ENCODE measurements around the gene TOMM20.
A peak's percentile ranks its signal among the peaks of the same experiment; 100 is the strongest.
"Not testable (repeated sequence)": the region's sequence is repeated elsewhere in the genome, so short reads cannot be mapped to it uniquely, and the experiment has no call there.

The TOMM20 gene

GRCh38 chr1:235100194-235100772 lies 28.4 kb downstream of the TOMM20 start:
- no peak for FAIRE-seq

- no peak for FAIRE-seq
Measured at GRCh38 chr1:235098991-235099390, 29.6 kb downstream of the TOMM20 start.

GRCh38 chr1:235098547-235098946 lies 30.1 kb downstream of the TOMM20 start:
- no peak for FAIRE-seq

- FAIRE-seq = not testable (repeated sequence)
Measured at GRCh38 chr1:235097501-235097900, 31.1 kb downstream of the TOMM20 start.

- no peak for FAIRE-seq
Measured at GRCh38 chr1:235095938-235096562, 32.6 kb downstream of the TOMM20 start.

GRCh38 chr1:235093696-235094592 lies 34.7 kb downstream of the TOMM20 start:
- FAIRE-seq = peak; percentile 72

- no peak for FAIRE-seq
Measured at GRCh38 chr1:235093013-235093695, 35.5 kb downstream of the TOMM20 start.

- FAIRE-seq = not testable (repeated sequence)
Measured at GRCh38 chr1:235092415-235092814, 36.2 kb downstream of the TOMM20 start.

GRCh38 chr1:235092045-235092406 lies 36.6 kb downstream of the TOMM20 start:
- not testable (repeated sequence) for FAIRE-seq

GRCh38 chr1:235091319-235092044 lies 37.2 kb downstream of the TOMM20 start:
- FAIRE-seq = not testable (repeated sequence)

- FAIRE-seq = no peak
Measured at GRCh38 chr1:235090406-235091069, 38.1 kb downstream of the TOMM20 start.

GRCh38 chr1:235088907-235089306 lies 39.7 kb downstream of the TOMM20 start:
- no peak for FAIRE-seq

GRCh38 chr1:235088430-235088829 lies 40.2 kb downstream of the TOMM20 start:
- FAIRE-seq = no peak

GRCh38 chr1:235087906-235088305 lies 40.7 kb downstream of the TOMM20 start:
- FAIRE-seq = no peak

GRCh38 chr1:235085411-235086117 lies 43.1 kb downstream of the TOMM20 start:
- FAIRE-seq = not testable (repeated sequence)

- FAIRE-seq = not testable (repeated sequence)
Measured at GRCh38 chr1:235080788-235081187, 47.8 kb downstream of the TOMM20 start.

GRCh38 chr1:235080297-235080657 lies 48.4 kb downstream of the TOMM20 start:
- FAIRE-seq = not testable (repeated sequence)

GRCh38 chr1:235079443-235080296 lies 49.0 kb downstream of the TOMM20 start:
- FAIRE-seq = no peak

- no peak for FAIRE-seq
Measured at GRCh38 chr1:235078480-235079381, 49.9 kb downstream of the TOMM20 start.
